MM.1S (cell line): ENCODE data around the gene GATC.

ENCODE experiments used
- DNase-seq: peaks from one replicate; pipeline ENCODE4 v3.0.0-alpha.2; 2015
- H2AFZ ChIP-seq: fragments of 300-600 bp; sonication (generic); 2 replicates; pipeline ENCODE4 v1.6.0; 2016; ENCODE audit warnings: antibody characterized with exemption, low read length
- H3F3A ChIP-seq: fragments of 300-600 bp; sonication (generic); 2 replicates; pipeline ENCODE4 v1.6.1; 2016; ENCODE audit warnings: mild to moderate bottlenecking, antibody characterized with exemption, low read length, moderate library complexity, mixed read lengths; ENCODE audit not compliant: insufficient read depth
- H3K27ac ChIP-seq: fragments of 300-600 bp; sonication (generic); 2 replicates; pipeline ENCODE4 v1.5.1; 2016; ENCODE audit warnings: mild to moderate bottlenecking, low read length
- H3K27me3 ChIP-seq: fragments of 300-600 bp; sonication (generic); replicated peaks from 2 replicates; pipeline ENCODE4 v1.6.0; 2016; ENCODE audit warnings: low read length; ENCODE audit not compliant: insufficient read depth
- H3K36me3 ChIP-seq: fragments of 300-600 bp; sonication (generic); replicated peaks from 2 replicates; pipeline ENCODE4 v1.6.1; 2016; ENCODE audit warnings: mild to moderate bottlenecking, low read length, mixed read lengths; ENCODE audit not compliant: insufficient read depth
- H3K4me1 ChIP-seq: fragments of 300-600 bp; sonication (generic); 2 replicates; pipeline ENCODE4 v1.6.1; 2016; ENCODE audit warnings: low read length, mixed read lengths
- H3K4me2 ChIP-seq: fragments of 300-600 bp; sonication (generic); 2 replicates; pipeline ENCODE4 v1.6.0; 2016; ENCODE audit warnings: low read depth, low read length
- H3K4me3 ChIP-seq: fragments of 300-600 bp; sonication (generic); 2 replicates; pipeline ENCODE4 v1.5.1; 2016; ENCODE audit warnings: low read length, mixed read lengths
- H3K79me2 ChIP-seq: fragments of 300-600 bp; sonication (generic); 2 replicates; pipeline ENCODE4 v1.6.1; 2016; ENCODE audit warnings: mixed run types, low read length, mixed read lengths
- H3K9ac ChIP-seq: fragments of 300-600 bp; sonication (generic); 2 replicates; pipeline ENCODE4 v1.6.1; 2016; ENCODE audit warnings: low read length, mixed read lengths
- H3K9me2 ChIP-seq: fragments of 300-600 bp; sonication (generic); replicated peaks from 2 replicates; pipeline ENCODE4 v1.6.1; 2016; ENCODE audit warnings: mild to moderate bottlenecking, low read length, mixed read lengths; ENCODE audit not compliant: insufficient read depth
- H3K9me3 ChIP-seq: fragments of 300-600 bp; sonication (generic); replicated peaks from 2 replicates; pipeline ENCODE4 v1.6.1; 2016; ENCODE audit warnings: mild to moderate bottlenecking, low read length, mixed read lengths; ENCODE audit not compliant: insufficient read depth
- H4K20me1 ChIP-seq: fragments of 300-600 bp; sonication (generic); 2 replicates; pipeline ENCODE4 v1.6.1; 2016; ENCODE audit warnings: mild to moderate bottlenecking, low read length, moderate library complexity, mixed read lengths; ENCODE audit not compliant: insufficient read depth
- CTCF ChIP-seq: fragments of 300-600 bp; sonication (generic); IDR thresholded peaks from 2 replicates; pipeline ENCODE4 v1.5.1; 2016; ENCODE audit warnings: antibody characterized with exemption, low read length, mixed read lengths
- EZH2 ChIP-seq: fragments of 300-600 bp; sonication (generic); optimal IDR thresholded peaks from 2 replicates; pipeline ENCODE3; 2017; ENCODE audit warnings: low read depth, mild to moderate bottlenecking, antibody characterized with exemption, low read length, mixed read lengths
- EZH2phosphoT487 ChIP-seq: fragments of 300-600 bp; sonication (generic); IDR thresholded peaks from 2 replicates; pipeline ENCODE4 v1.6.1; 2018; ENCODE audit warnings: antibody characterized with exemption, low read length

The GATC gene

GRCh38 chr12:120473807-120474615 lies 27.8 kb downstream of the GATC start:
- Histone ChIP-seq H4K20me1 (no peaks in the 10 kb centered on the region), H2AFZ (no peak overlapping the region), H3K4me1 (no peaks in the 10 kb centered on the region), H3K4me3 (no peak overlapping the region), H3K9ac (no peak overlapping the region), H3K9me3 (no peaks in the 10 kb centered on the region), H3K4me2 (no peak overlapping the region), H3K79me2 (peaks cover 1% of the 10 kb centered on the region), H3K36me3 (no peaks in the 10 kb centered on the region), H3K27ac (no peak overlapping the region), H3K27me3 (no peaks in the 10 kb centered on the region), H3K9me2 (no peaks in the 10 kb centered on the region), H3F3A (no peaks in the 10 kb centered on the region)
- TF ChIP-seq EZH2 (no peak), EZH2phosphoT487 (no peak), CTCF (no peak)
- DNase-seq: no peak

GRCh38 chr12:120474616-120474960 lies 28.3 kb downstream of the GATC start:
- H3K9me3 ChIP-seq: no peaks in the 10 kb centered on the region
- no peak overlapping the region for H2AFZ ChIP-seq
- H3K4me2 ChIP-seq: no peak overlapping the region
- no peak for TF ChIP-seq EZH2
- TF ChIP-seq CTCF: no peak
- TF ChIP-seq EZH2phosphoT487: no peak
- H3K79me2 ChIP-seq: no peaks in the 10 kb centered on the region
- no peaks in the 10 kb centered on the region for H3K27me3 ChIP-seq
- no peak overlapping the region for H3K27ac ChIP-seq
- no peaks in the 10 kb centered on the region for H4K20me1 ChIP-seq
- no peak for DNase-seq
- no peaks in the 10 kb centered on the region for H3K9me2 ChIP-seq
- no peaks in the 10 kb centered on the region for H3K4me1 ChIP-seq
- no peak overlapping the region for H3K9ac ChIP-seq
- H3K4me3 ChIP-seq: no peak overlapping the region
- H3K36me3 ChIP-seq: no peaks in the 10 kb centered on the region
- no peaks in the 10 kb centered on the region for H3F3A ChIP-seq

GRCh38 chr12:120475643-120476042 lies 29.4 kb downstream of the GATC start:
- Histone ChIP-seq H3K27ac (no peak overlapping the region), H3K79me2 (no peaks in the 10 kb centered on the region), H3F3A (no peaks in the 10 kb centered on the region), H2AFZ (no peak overlapping the region), H3K27me3 (no peaks in the 10 kb centered on the region), H3K4me2 (no peak overlapping the region), H3K9me2 (no peaks in the 10 kb centered on the region), H3K36me3 (no peaks in the 10 kb centered on the region), H3K9ac (no peak overlapping the region), H3K9me3 (no peaks in the 10 kb centered on the region), H3K4me1 (no peaks in the 10 kb centered on the region), H4K20me1 (no peaks in the 10 kb centered on the region), H3K4me3 (no peak overlapping the region)
- DNase-seq: no peak
- TF ChIP-seq EZH2phosphoT487 (no peak), EZH2 (no peak), CTCF (no peak)
